Gastroesophageal sphincter (tissue), 3 donors: ENCODE measurements around the gene MET.

ENCODE experiments used
- CTCF ChIP-seq, 4 experiments: fragments of 200-600 bp in 2 of 4; fragments of 450-650 bp in 2 of 4; sonication (generic) in 1 of 4; IDR thresholded peaks; one replicate each; pipeline ENCODE4 v1.5.1; 2017 to 2019; ENCODE audit warnings: antibody characterized with exemption in 4 of 4, mild to moderate bottlenecking in 2 of 4, moderate library complexity in 2 of 4
- POLR2A ChIP-seq, 2 donors: fragments of 450-650 bp; IDR thresholded peaks; one replicate each; pipeline ENCODE4 v1.6.1; 2017; ENCODE audit warnings: antibody characterized with exemption in 2 of 2, mild to moderate bottlenecking in 2 of 2, moderate library complexity in 1 of 2
- POLR2AphosphoS5 ChIP-seq: sonication (generic); formaldehyde crosslinking; IDR thresholded peaks from one replicate; pipeline ENCODE4 v1.6.1; 2017; ENCODE audit warnings: antibody characterized with exemption

- TF ChIP-seq CTCF (IDR thresholded peaks at IDR 0.05) = no peak
- TF ChIP-seq POLR2A (IDR thresholded peaks at IDR 0.05) = no peak
- TF ChIP-seq POLR2AphosphoS5 = no peak
Measured at GRCh38 chr7:116626886-116627285, 45.1 kb upstream of the MET start.
